HepG2 (cell line): Measurements from ENCODE around the gene SMTNL1. TPM values are rescaled to one million over a fixed set of nuclear protein-coding genes. Genes with fewer than 3 reads are reported as not detected.

Experiments
- ATAC-seq: fragments of 200-7000 bp; cut with Tn5 transposase; 3 replicates; pipeline ENCODE4 v1.9.1; 2020; ENCODE audit warnings: mild to moderate bottlenecking, moderate library complexity
- BruUV-seq: library from RNA; stranded (reverse); fragments of 400-500 nt; replicated peaks from 2 replicates; lab custom pipeline; 2021; lab: Mats Ljungman, UMichigan
- CTCF ChIA-PET: fragments of 300-600 bp; formaldehyde crosslinking; extraction: SDS; loops from one replicate; lab custom pipeline; 2021; ENCODE audit warnings: low total read pairs, inconsistent platforms, low intra/inter-chr PET ratio; lab: Yijun Ruan, JAX
- POLR2A ChIA-PET: fragments of 350-600 bp; sonication (Branson Sonifier 250); formaldehyde crosslinking; loops from one replicate; lab custom pipeline; 2020; ENCODE audit warnings: antibody characterized with exemption, inconsistent platforms; lab: Yijun Ruan, JAX
- DNase-seq: peaks from one replicate; pipeline ENCODE4 v3.0.0-alpha.2; 2015; ENCODE audit warnings: low spot score
- FAIRE-seq: peaks from 3 replicates; lab custom pipeline; 2011; peaks lifted over from hg19 to GRCh38; lab: Jason Lieb, UNC
- H2AFZ ChIP-seq: one replicate; pipeline ENCODE4 v1.6.1; 2011; ENCODE audit warnings: low read length, inconsistent platforms
- H3K27ac ChIP-seq: fragments of 300-600 bp; 3 replicates; pipeline ENCODE4 v1.8.0; 2011; ENCODE audit warnings: mixed run types, mild to moderate bottlenecking, mixed read lengths, low read length, inconsistent platforms; ENCODE audit not compliant: insufficient read depth; ENCODE audit errors: extremely low read length
- H3K27me3 ChIP-seq, 2 experiments: fragments of 200-600 bp in 1 of 2; 2 replicates in 1 of 2; 3 replicates in 1 of 2; pipeline versions ENCODE4 v1.6.0 to v1.8.0; 2011; ENCODE audit warnings: low read length in 2 of 2, mild to moderate bottlenecking in 2 of 2, moderate library complexity in 2 of 2, inconsistent platforms in 1 of 2; ENCODE audit not compliant: insufficient read depth in 2 of 2, control insufficient read depth in 1 of 2
- H3K36me3 ChIP-seq, 2 experiments: fragments of 200-600 bp in 1 of 2; replicated peaks in 1 of 2; 2 replicates in 1 of 2; 3 replicates in 1 of 2; pipeline versions ENCODE4 v1.5.1 to v1.8.0; 2011; ENCODE audit warnings: low read length in 2 of 2, inconsistent platforms in 1 of 2; ENCODE audit not compliant: insufficient read depth in 2 of 2, control insufficient read depth in 1 of 2
- H3K4me1 ChIP-seq: 2 replicates; pipeline ENCODE4 v1.5.1; 2012; ENCODE audit warnings: low read length, inconsistent platforms; ENCODE audit not compliant: insufficient read depth
- H3K4me2 ChIP-seq: 2 replicates; pipeline ENCODE4 v1.6.0; 2011; ENCODE audit warnings: low read depth, low read length, inconsistent platforms
- H3K4me3 ChIP-seq, 3 experiments: fragments of 200-600 bp in 1 of 3; sonication (generic), shearing (Covaris generic) in 1 of 3; replicated peaks in 1 of 3; 2 replicates each; pipeline ENCODE4 v1.5.1; 2011 to 2016; ENCODE audit warnings: low read length in 3 of 3, inconsistent platforms in 2 of 3, low read depth in 2 of 3, mild to moderate bottlenecking in 2 of 3, control low read depth in 1 of 3, mixed read lengths in 1 of 3; ENCODE audit not compliant: insufficient read depth in 1 of 3
- H3K79me2 ChIP-seq: one replicate; pipeline ENCODE4 v1.6.1; 2011; ENCODE audit warnings: low read length, inconsistent platforms; ENCODE audit not compliant: insufficient read depth
- H3K9ac ChIP-seq: 2 replicates; pipeline ENCODE4 v1.6.0; 2011; ENCODE audit warnings: mild to moderate bottlenecking, low read depth, low read length, inconsistent platforms; ENCODE audit not compliant: insufficient read depth
- H3K9me3 ChIP-seq: 2 replicates; pipeline ENCODE4 v1.5.1; 2012; ENCODE audit warnings: mild to moderate bottlenecking, low read length
- H4K20me1 ChIP-seq: 2 replicates; pipeline ENCODE4 v1.6.0; 2011; ENCODE audit warnings: inconsistent platforms, mild to moderate bottlenecking, low read length, moderate library complexity; ENCODE audit not compliant: insufficient read depth
- WGBS: methylation state at CpG from one replicate; pipeline ENCODE4 v1.1.6; 2017; ENCODE audit warnings: low lambda C conversion rate; 5-methylcytosine and 5-hydroxymethylcytosine counted together
- in situ Hi-C: cut with HindIII; loops from 2 replicates; pipeline ENCODE4 v1.10.0; 2017; ENCODE audit warnings: low pct_unique_long_range_greater_than_20kb; ENCODE audit not compliant: extremely low pct_ligation_motif_present
- intact Hi-C: fragments of 100-400 bp; cut with micrococcal nuclease; formaldehyde crosslinking; loops from one replicate; pipeline ENCODE4 v1.10.0; 2022; ENCODE audit not compliant: unreplicated experiment
- polyA plus RNA-seq, 8 experiments: library from polyadenylated mRNA; depleted of rRNA in 3 of 8; stranded (reverse) in 7 of 8; unstranded in 1 of 8; fragments of >200 nt; fragmentation: Illumina TruSeq in 4 of 8; extraction: Trizol in 4 of 8; gene quantifications; 2 replicates each; pipeline versions ENCODE4 v1.2.1 to v1.2.3, GENCODE V29; 2011 to 2016; ENCODE audit warnings: low read depth in 4 of 8, missing spikeins in 1 of 8, mixed read lengths in 1 of 8; ENCODE audit not compliant: insufficient read depth in 1 of 8
- small RNA-seq, 3 experiments: library from RNA; depleted of rRNA; stranded (forward); fragments of <200 nt; gene quantifications; one replicate each; pipeline ENCODE3, GENCODE V24; 2012; ENCODE audit warnings: low read depth in 2 of 3, low replicate concordance in 1 of 3; ENCODE audit not compliant: insufficient read length in 3 of 3, insufficient read depth in 2 of 3
- total RNA-seq, 5 experiments: library from RNA; depleted of rRNA; stranded (reverse); fragments of >200 nt; fragmentation: Illumina TruSeq; extraction: Trizol; gene quantifications; 2 replicates each; pipeline ENCODE4 v1.2.3, GENCODE V29; 2016; ENCODE audit warnings: low read depth in 1 of 5
- TF ChIP-seq, protein P1 (sequence below): sonication (generic); formaldehyde crosslinking; IDR thresholded peaks from 2 replicates; pipeline ENCODE4 v1.4.0; 2020; ENCODE audit warnings: mild to moderate bottlenecking, missing genetic modification reagents

Gene SMTNL1
- total and polyA plus RNA-seq, 2 of the 13 experiments (the other 11 are each of a cell fraction or from before 2014, with no cell fraction given) = 0.04 TPM; not detected in 1

DNA sequence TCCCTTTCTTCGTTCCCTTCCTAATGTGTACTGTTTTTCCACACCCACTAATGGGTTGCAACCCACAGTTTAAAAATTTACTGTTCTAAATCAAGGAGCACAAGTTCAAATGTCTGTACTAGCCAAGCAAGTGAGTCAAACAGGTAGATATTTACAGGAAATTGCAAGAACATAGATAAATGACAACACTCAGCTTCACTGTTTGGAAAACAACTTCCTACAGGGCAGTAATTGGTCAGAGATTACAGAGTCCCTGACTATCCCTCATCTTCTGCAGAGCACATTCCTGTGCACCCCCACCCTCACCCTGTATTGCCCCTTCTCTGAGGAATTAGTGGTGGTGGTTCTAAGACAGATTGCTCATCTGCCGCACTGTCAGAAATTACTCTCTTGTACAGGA is 62.0 kb downstream of the SMTNL1 start:
- POLR2A ChIA-PET = no interaction called here
- CTCF ChIA-PET = no interaction called here
- no peak overlapping the region for H3K9ac ChIP-seq
- no peaks in the 10 kb centered on the region for H4K20me1 ChIP-seq
- H2AFZ ChIP-seq = no peak overlapping the region
- TF ChIP-seq, protein P1, sequence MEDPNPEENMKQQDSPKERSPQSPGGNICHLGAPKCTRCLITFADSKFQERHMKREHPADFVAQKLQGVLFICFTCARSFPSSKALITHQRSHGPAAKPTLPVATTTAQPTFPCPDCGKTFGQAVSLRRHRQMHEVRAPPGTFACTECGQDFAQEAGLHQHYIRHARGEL (CRISPR knock-in tag) = no peak
- H3K9me3 ChIP-seq = no peaks in the 10 kb centered on the region
- H3K79me2 ChIP-seq = no peaks in the 10 kb centered on the region
- no TSS peak for BruUV-seq
- no peak overlapping the region for H3K4me3 ChIP-seq
- no peaks in the 10 kb centered on the region for H3K36me3 ChIP-seq
- 60% methylated on average over 2 of the region's 2 CpGs for WGBS
- intact Hi-C loops = loop anchor here (5.0 kb wide), 1 partner anchor 33 kb away; no protein-coding TSS in a partner anchor
- peaks cover 35% of the 10 kb centered on the region for H3K4me1 ChIP-seq
- peaks cover 0 to 4% of the 10 kb centered on the region in 2 experiments; a peak in 1 of 5 replicates for H3K27me3 ChIP-seq
- no peak overlapping the region for H3K4me2 ChIP-seq
- ATAC-seq (no peak), FAIRE-seq (no peak), DNase-seq (no peak)
- no peak overlapping the region for H3K27ac ChIP-seq
- in situ Hi-C loops = no loop called here

Small RNA genes within 50 kb of the gene (small RNA-seq; reads per million reads assigned to genes)
- gene RN7SL605P = 0 reads per million in 3 experiments

Other genes with a start within 250 kb of the SMTNL1 start
- gene TNKS1BP1, start 212.6 kb upstream of the SMTNL1 start, total RNA-seq (2016; rRNA removed; fragmentation: Illumina TruSeq; extraction: Trizol) = 12.2 and 13.7 TPM in 2 replicates
- gene TNKS1BP1, start 212.6 kb upstream of the SMTNL1 start, polyA plus RNA-seq (2011; rRNA removed) = 15.0 and 15.5 TPM in 2 replicates
- gene SSRP1, start 201.7 kb upstream of the SMTNL1 start, total RNA-seq (2016; rRNA removed; fragmentation: Illumina TruSeq; extraction: Trizol) = 129 and 175 TPM in 2 replicates
- gene SSRP1, start 201.7 kb upstream of the SMTNL1 start, polyA plus RNA-seq (2011; rRNA removed) = 86.4 and 93.6 TPM in 2 replicates
- not detected in 2 replicates for gene P2RX3, start 199.2 kb upstream of the SMTNL1 start, total RNA-seq (2016; rRNA removed; fragmentation: Illumina TruSeq; extraction: Trizol)
- gene P2RX3, start 199.2 kb upstream of the SMTNL1 start, polyA plus RNA-seq (2011; rRNA removed) = 0.08 and 0.20 TPM in 2 replicates
- not detected in 2 replicates for gene PRG3, start 156.4 kb upstream of the SMTNL1 start, total RNA-seq (2016; rRNA removed; fragmentation: Illumina TruSeq; extraction: Trizol)
- not detected in 2 replicates for gene PRG3, start 156.4 kb upstream of the SMTNL1 start, polyA plus RNA-seq (2011; rRNA removed)
- not detected in 2 replicates for gene PRG2, start 146.9 kb upstream of the SMTNL1 start, total RNA-seq (2016; rRNA removed; fragmentation: Illumina TruSeq; extraction: Trizol)
- not detected in 2 replicates for gene PRG2, start 146.9 kb upstream of the SMTNL1 start, polyA plus RNA-seq (2011; rRNA removed)
- gene SLC43A3, start 110.5 kb upstream of the SMTNL1 start, total RNA-seq (2016; rRNA removed; fragmentation: Illumina TruSeq; extraction: Trizol) = not detected in 2 replicates
- gene SLC43A3, start 110.5 kb upstream of the SMTNL1 start, polyA plus RNA-seq (2011; rRNA removed) = 2.6 and 4.2 TPM in 2 replicates
- gene RTN4RL2, start 77.1 kb upstream of the SMTNL1 start, total RNA-seq (2016; rRNA removed; fragmentation: Illumina TruSeq; extraction: Trizol) = 0.45 and 1.3 TPM in 2 replicates
- gene RTN4RL2, start 77.1 kb upstream of the SMTNL1 start, polyA plus RNA-seq (2011; rRNA removed) = 4.3 and 8.4 TPM in 2 replicates
- gene SLC43A1, start 21.9 kb upstream of the SMTNL1 start, total RNA-seq (2016; rRNA removed; fragmentation: Illumina TruSeq; extraction: Trizol) = 40.0 and 72.3 TPM in 2 replicates
- 87.6 and 124 TPM in 2 replicates for gene SLC43A1, start 21.9 kb upstream of the SMTNL1 start, polyA plus RNA-seq (2011; rRNA removed)
- 82.2 and 103 TPM in 2 replicates for gene TIMM10, start 6.8 kb upstream of the SMTNL1 start, total RNA-seq (2016; rRNA removed; fragmentation: Illumina TruSeq; extraction: Trizol)
- 56.3 and 67.8 TPM in 2 replicates for gene TIMM10, start 6.8 kb upstream of the SMTNL1 start, polyA plus RNA-seq (2011; rRNA removed)
- 30.3 and 37.6 TPM in 2 replicates for gene UBE2L6, start 30.1 kb downstream of the SMTNL1 start, total RNA-seq (2016; rRNA removed; fragmentation: Illumina TruSeq; extraction: Trizol)
- gene UBE2L6, start 30.1 kb downstream of the SMTNL1 start, polyA plus RNA-seq (2011; rRNA removed) = 30.4 and 38.3 TPM in 2 replicates
- 1.6 and 2.0 TPM in 2 replicates for gene SERPING1, start 60.1 kb downstream of the SMTNL1 start, total RNA-seq (2016; rRNA removed; fragmentation: Illumina TruSeq; extraction: Trizol)
- 10.4 and 23.3 TPM in 2 replicates for gene SERPING1, start 60.1 kb downstream of the SMTNL1 start, polyA plus RNA-seq (2011; rRNA removed)
- gene YPEL4, start 112.3 kb downstream of the SMTNL1 start, total RNA-seq (2016; rRNA removed; fragmentation: Illumina TruSeq; extraction: Trizol) = not detected in 2 replicates
- 0.04 TPM in 1 of 2 replicates, not detected in the other for gene YPEL4, start 112.3 kb downstream of the SMTNL1 start, polyA plus RNA-seq (2011; rRNA removed)
- gene CLP1, start 120.2 kb downstream of the SMTNL1 start, total RNA-seq (2016; rRNA removed; fragmentation: Illumina TruSeq; extraction: Trizol) = 24.8 and 41.9 TPM in 2 replicates
- 13.3 and 14.6 TPM in 2 replicates for gene CLP1, start 120.2 kb downstream of the SMTNL1 start, polyA plus RNA-seq (2011; rRNA removed)
- gene ZDHHC5, start 130.5 kb downstream of the SMTNL1 start, total RNA-seq (2016; rRNA removed; fragmentation: Illumina TruSeq; extraction: Trizol) = 20.3 and 26.6 TPM in 2 replicates
- 34.0 and 42.4 TPM in 2 replicates for gene ZDHHC5, start 130.5 kb downstream of the SMTNL1 start, polyA plus RNA-seq (2011; rRNA removed)
- 13.8 and 15.1 TPM in 2 replicates for gene MED19, start 174.6 kb downstream of the SMTNL1 start, total RNA-seq (2016; rRNA removed; fragmentation: Illumina TruSeq; extraction: Trizol)
- gene MED19, start 174.6 kb downstream of the SMTNL1 start, polyA plus RNA-seq (2011; rRNA removed) = 12.8 and 12.9 TPM in 2 replicates
- gene TMX2, start 175.0 kb downstream of the SMTNL1 start, total RNA-seq (2016; rRNA removed; fragmentation: Illumina TruSeq; extraction: Trizol) = 67.0 and 129 TPM in 2 replicates
- gene TMX2, start 175.0 kb downstream of the SMTNL1 start, polyA plus RNA-seq (2011; rRNA removed) = 73.9 and 84.5 TPM in 2 replicates
- gene SELENOH, start 203.9 kb downstream of the SMTNL1 start, total RNA-seq (2016; rRNA removed; fragmentation: Illumina TruSeq; extraction: Trizol) = 70.2 and 77.4 TPM in 2 replicates
- gene SELENOH, start 203.9 kb downstream of the SMTNL1 start, polyA plus RNA-seq (2011; rRNA removed) = 22.0 and 27.2 TPM in 2 replicates
- gene BTBD18, start 214.2 kb downstream of the SMTNL1 start, total RNA-seq (2016; rRNA removed; fragmentation: Illumina TruSeq; extraction: Trizol) = not detected in 2 replicates
- not detected in 2 replicates for gene BTBD18, start 214.2 kb downstream of the SMTNL1 start, polyA plus RNA-seq (2011; rRNA removed)
- 128 and 184 TPM in 2 replicates for gene CTNND1, start 224.2 kb downstream of the SMTNL1 start, total RNA-seq (2016; rRNA removed; fragmentation: Illumina TruSeq; extraction: Trizol)
- gene CTNND1, start 224.2 kb downstream of the SMTNL1 start, polyA plus RNA-seq (2011; rRNA removed) = 117 and 136 TPM in 2 replicates